ENCODE measurements around the gene MRPL38. TPM values are rescaled to one million over a fixed set of nuclear protein-coding genes. Genes with fewer than 3 reads are reported as not detected.

The MRPL38 gene
- total RNA-seq: 10 to 100 TPM; 27.2 to 36.4 TPM

- Histone ChIP-seq H3K9me3 (no peaks in the 10 kb centered on the region), H3K36me3 (peaks cover 20% of the 10 kb centered on the region), H3K27ac (peak within 1 kb of the TSS; percentile 89 to 90), H3K27me3 (no peaks in the 10 kb centered on the region), H3K4me3 (peak within 1 kb of the TSS; percentile 75 to 89), H3K4me1 (peaks cover 0 to 26% of the 10 kb centered on the region in 2 donors)
- TF ChIP-seq CTCF (IDR thresholded peaks at IDR 0.05): peak; percentile 98 to 99
- peak; percentile 88 for DNase-seq (ENCODE audit: low spot score)
These were observed at the start of gene MRPL38 for GRCh38 chr17:75904749-75905521. TSS of gene MRPL38 (minus strand) at chr17:75904884. CDS start at chr17:75904875, 9 bp downstream.

- TF ChIP-seq CTCF (IDR thresholded peaks at IDR 0.05): no peak
- DNase-seq (ENCODE audit: low spot score): no peak
- no peaks in the 10 kb centered on the region for H3K27me3 ChIP-seq
- no peak overlapping the region for H3K27ac ChIP-seq
- H3K4me3 ChIP-seq: no peak overlapping the region
- H3K9me3 ChIP-seq: no peaks in the 10 kb centered on the region
- H3K36me3 ChIP-seq: peaks cover 99% of the 10 kb centered on the region
- no peaks in the 10 kb centered on the region for H3K4me1 ChIP-seq
These were observed 46.3 kb upstream of the MRPL38 start for GRCh38 chr17:75950855-75951554.

- TF ChIP-seq CTCF (IDR thresholded peaks at IDR 0.05): no peak
- no peaks in the 10 kb centered on the region for H3K4me1 ChIP-seq
- H3K36me3 ChIP-seq: peaks cover 97% of the 10 kb centered on the region
- no peak for DNase-seq (ENCODE audit: low spot score)
- H3K27ac ChIP-seq: no peak overlapping the region
- no peaks in the 10 kb centered on the region for H3K9me3 ChIP-seq
- H3K4me3 ChIP-seq: no peak overlapping the region
- H3K27me3 ChIP-seq: no peaks in the 10 kb centered on the region
These were observed 45.7 kb upstream of the MRPL38 start for GRCh38 chr17:75950421-75950820.

GRCh38 chr17:75945211-75945610 lies 40.5 kb upstream of the MRPL38 start:
- Histone ChIP-seq H3K27me3 (no peaks in the 10 kb centered on the region), H3K36me3 (peaks cover 45% of the 10 kb centered on the region), H3K9me3 (no peaks in the 10 kb centered on the region), H3K4me3 (no peak overlapping the region), H3K27ac (no peak overlapping the region), H3K4me1 (peaks cover 0 to 12% of the 10 kb centered on the region in 2 donors)
- DNase-seq (ENCODE audit: low spot score): no peak
- no peak for TF ChIP-seq CTCF (IDR thresholded peaks at IDR 0.05)

GRCh38 chr17:75943491-75943890 lies 38.8 kb upstream of the MRPL38 start:
- no peak for TF ChIP-seq CTCF (IDR thresholded peaks at IDR 0.05)
- peaks cover 28% of the 10 kb centered on the region for H3K36me3 ChIP-seq
- no peak for DNase-seq (ENCODE audit: low spot score)

More at GRCh38 chr17:75943491-75943890, 38.8 kb upstream of the MRPL38 start:
- Histone ChIP-seq H3K27ac (no peak overlapping the region), H3K4me1 (peaks cover 0 to 15% of the 10 kb centered on the region in 2 donors), H3K27me3 (no peaks in the 10 kb centered on the region), H3K4me3 (no peak overlapping the region), H3K9me3 (no peaks in the 10 kb centered on the region)

All from right atrium auricular region (tissue), 2 donors.